Type B pancreatic cell (in vitro differentiated cells): ENCODE measurements around the gene GORASP1. TPM values are rescaled to one million over a fixed set of nuclear protein-coding genes. Genes with fewer than 3 reads are reported as not detected.
"Not testable (repeated sequence)": the region's sequence is repeated elsewhere in the genome, so short reads cannot be mapped to it uniquely, and the experiment has no call there.

Experiments used
- DNase-seq: peaks from one replicate; pipeline ENCODE4 v3.0.0; 2021; ENCODE audit warnings: mixed read lengths; ENCODE audit not compliant: unreplicated experiment; ENCODE audit errors: extremely low spot score
- H3K27ac Mint-ChIP-seq: 2 replicates; pipeline ENCODE4 v1.8.0; 2021; ENCODE audit warnings: mild to moderate bottlenecking, mixed read lengths
- H3K27me3 Mint-ChIP-seq: 2 replicates; pipeline ENCODE4 v1.8.0; 2021; ENCODE audit warnings: mixed read lengths
- H3K36me3 Mint-ChIP-seq: 2 replicates; pipeline ENCODE4 v1.8.0; 2021; ENCODE audit warnings: mixed read lengths
- H3K4me1 Mint-ChIP-seq: one replicate; pipeline ENCODE4 v1.8.0; 2021; ENCODE audit warnings: mixed read lengths; ENCODE audit not compliant: unreplicated experiment
- H3K4me3 Mint-ChIP-seq: 2 replicates; pipeline ENCODE4 v1.8.0; 2021; ENCODE audit warnings: mild to moderate bottlenecking, mixed read lengths
- H3K9me3 Mint-ChIP-seq: 2 replicates; pipeline ENCODE4 v1.8.0; 2021; ENCODE audit warnings: mixed read lengths
- total RNA-seq: library from RNA; stranded (reverse); gene quantifications from 2 replicates; pipeline ENCODE4 v1.2.1, GENCODE V29; 2021; ENCODE audit warnings: low replicate concordance
- TF ChIP-seq, protein P1 (sequence below): fragments of 200-600 bp; sonication (generic); conservative IDR thresholded peaks from 2 replicates; pipeline ENCODE4 v1.5.0; 2021; ENCODE audit warnings: antibody characterized with exemption, mild to moderate bottlenecking

Gene GORASP1
- total RNA-seq, 1 donor from 2014 or later: 76.5 TPM

DNA sequence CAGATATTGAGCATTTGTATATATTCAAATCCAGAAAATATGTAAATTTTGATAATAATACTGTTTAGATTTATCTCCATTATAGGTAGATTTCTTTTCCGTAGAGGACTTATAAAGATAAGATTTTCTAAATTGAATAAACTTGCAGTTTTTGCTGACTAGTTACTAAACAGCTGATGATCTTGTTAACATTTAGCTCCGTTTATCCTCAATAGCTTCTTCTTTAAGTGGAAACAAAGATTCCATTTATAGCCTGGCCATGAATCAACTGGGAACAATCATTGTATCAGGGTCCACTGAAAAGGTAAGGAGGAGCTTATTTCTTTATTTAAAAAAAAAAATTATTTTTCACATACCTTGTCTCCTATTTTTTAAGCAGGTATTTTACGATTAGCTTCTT, 38.9 kb downstream of the GORASP1 start:
- no peak for DNase-seq
- no peak overlapping the region for H3K4me3 Mint-ChIP-seq
- H3K27ac Mint-ChIP-seq: no peak overlapping the region
- H3K27me3 Mint-ChIP-seq: no peaks in the 10 kb centered on the region
- H3K9me3 Mint-ChIP-seq: no peaks in the 10 kb centered on the region
- peaks cover 8% of the 10 kb centered on the region for H3K4me1 Mint-ChIP-seq
- TF ChIP-seq, protein P1, sequence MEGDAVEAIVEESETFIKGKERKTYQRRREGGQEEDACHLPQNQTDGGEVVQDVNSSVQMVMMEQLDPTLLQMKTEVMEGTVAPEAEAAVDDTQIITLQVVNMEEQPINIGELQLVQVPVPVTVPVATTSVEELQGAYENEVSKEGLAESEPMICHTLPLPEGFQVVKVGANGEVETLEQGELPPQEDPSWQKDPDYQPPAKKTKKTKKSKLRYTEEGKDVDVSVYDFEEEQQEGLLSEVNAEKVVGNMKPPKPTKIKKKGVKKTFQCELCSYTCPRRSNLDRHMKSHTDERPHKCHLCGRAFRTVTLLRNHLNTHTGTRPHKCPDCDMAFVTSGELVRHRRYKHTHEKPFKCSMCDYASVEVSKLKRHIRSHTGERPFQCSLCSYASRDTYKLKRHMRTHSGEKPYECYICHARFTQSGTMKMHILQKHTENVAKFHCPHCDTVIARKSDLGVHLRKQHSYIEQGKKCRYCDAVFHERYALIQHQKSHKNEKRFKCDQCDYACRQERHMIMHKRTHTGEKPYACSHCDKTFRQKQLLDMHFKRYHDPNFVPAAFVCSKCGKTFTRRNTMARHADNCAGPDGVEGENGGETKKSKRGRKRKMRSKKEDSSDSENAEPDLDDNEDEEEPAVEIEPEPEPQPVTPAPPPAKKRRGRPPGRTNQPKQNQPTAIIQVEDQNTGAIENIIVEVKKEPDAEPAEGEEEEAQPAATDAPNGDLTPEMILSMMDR: no peak
- peaks cover 31% of the 10 kb centered on the region for H3K36me3 Mint-ChIP-seq

DNA sequence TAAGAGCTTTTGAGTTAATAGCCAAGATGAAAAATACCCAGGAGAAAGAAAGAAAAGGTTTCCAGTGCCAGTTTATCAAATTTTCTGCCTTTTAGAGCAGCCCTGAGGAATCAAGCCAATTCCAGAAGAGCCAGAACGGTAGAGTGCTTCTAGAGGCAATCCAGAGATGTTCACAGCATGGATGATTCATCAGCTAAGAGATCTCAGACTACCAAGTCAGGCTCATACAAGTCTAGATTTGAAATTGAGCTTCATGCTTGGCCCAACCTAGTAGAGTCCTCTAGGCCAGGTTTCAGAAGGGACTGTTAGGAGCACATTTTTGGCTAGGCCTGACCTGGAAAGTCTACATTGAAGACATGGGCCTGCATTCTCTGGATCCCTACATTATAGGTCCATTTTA, 40.1 kb downstream of the GORASP1 start:
- no peak overlapping the region for H3K27ac Mint-ChIP-seq
- H3K36me3 Mint-ChIP-seq: peaks cover 24% of the 10 kb centered on the region
- H3K4me1 Mint-ChIP-seq: peaks cover 11% of the 10 kb centered on the region
- DNase-seq: no peak
- H3K9me3 Mint-ChIP-seq: no peaks in the 10 kb centered on the region
- H3K27me3 Mint-ChIP-seq: no peaks in the 10 kb centered on the region
- TF ChIP-seq, protein P1: no peak
- H3K4me3 Mint-ChIP-seq: no peak overlapping the region

DNA sequence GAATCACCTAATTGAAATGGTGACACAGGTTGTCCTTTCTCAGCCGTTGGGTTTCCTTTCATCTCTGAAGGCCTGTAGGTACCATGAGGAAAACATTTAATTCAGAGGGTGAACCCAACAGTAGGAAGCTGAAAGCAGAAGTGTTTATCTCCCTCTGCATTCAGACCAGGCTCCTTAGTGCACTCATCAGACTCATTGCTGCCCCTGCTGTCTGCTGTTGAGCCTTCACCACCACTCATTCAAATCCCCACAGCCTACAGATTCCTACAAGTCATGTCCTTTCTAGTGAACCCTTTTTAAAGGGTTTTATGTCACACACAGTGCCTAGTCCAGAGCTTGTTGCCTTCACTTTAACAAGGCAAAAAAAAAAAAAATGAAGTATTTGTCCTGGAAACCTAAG, 42.2 kb downstream of the GORASP1 start:
- no peaks in the 10 kb centered on the region for H3K27me3 Mint-ChIP-seq
- no peaks in the 10 kb centered on the region for H3K9me3 Mint-ChIP-seq
- peaks cover 20% of the 10 kb centered on the region for H3K4me1 Mint-ChIP-seq
- TF ChIP-seq, protein P1: peak; percentile 61
- H3K4me3 Mint-ChIP-seq: no peak overlapping the region
- no peak overlapping the region for H3K27ac Mint-ChIP-seq
- no peak for DNase-seq
- peaks cover 20% of the 10 kb centered on the region for H3K36me3 Mint-ChIP-seq

DNA sequence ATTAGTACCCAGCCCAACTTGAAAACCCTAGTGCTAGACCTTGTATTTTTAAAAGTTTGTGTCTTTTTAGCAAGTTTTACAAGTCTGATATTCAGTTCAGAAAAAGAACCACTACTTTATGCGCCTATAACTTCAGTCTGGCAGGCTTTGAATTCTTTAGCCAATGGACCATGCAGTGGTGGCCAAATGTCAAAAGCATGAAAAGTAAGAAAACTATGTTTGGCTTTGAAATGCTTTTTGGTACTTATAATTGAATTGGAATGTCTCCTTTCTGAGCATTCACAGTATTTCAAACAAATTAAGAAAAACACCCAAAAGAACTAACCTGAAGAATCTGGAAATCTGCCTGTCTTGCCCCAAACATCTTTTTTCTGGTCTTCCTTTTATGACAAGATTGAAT, 42.8 kb downstream of the GORASP1 start:
- peaks cover 20% of the 10 kb centered on the region for H3K4me1 Mint-ChIP-seq
- no peak overlapping the region for H3K27ac Mint-ChIP-seq
- H3K36me3 Mint-ChIP-seq: peaks cover 19% of the 10 kb centered on the region
- no peaks in the 10 kb centered on the region for H3K27me3 Mint-ChIP-seq
- TF ChIP-seq, protein P1: no peak
- H3K4me3 Mint-ChIP-seq: no peak overlapping the region
- no peaks in the 10 kb centered on the region for H3K9me3 Mint-ChIP-seq
- DNase-seq: no peak

DNA sequence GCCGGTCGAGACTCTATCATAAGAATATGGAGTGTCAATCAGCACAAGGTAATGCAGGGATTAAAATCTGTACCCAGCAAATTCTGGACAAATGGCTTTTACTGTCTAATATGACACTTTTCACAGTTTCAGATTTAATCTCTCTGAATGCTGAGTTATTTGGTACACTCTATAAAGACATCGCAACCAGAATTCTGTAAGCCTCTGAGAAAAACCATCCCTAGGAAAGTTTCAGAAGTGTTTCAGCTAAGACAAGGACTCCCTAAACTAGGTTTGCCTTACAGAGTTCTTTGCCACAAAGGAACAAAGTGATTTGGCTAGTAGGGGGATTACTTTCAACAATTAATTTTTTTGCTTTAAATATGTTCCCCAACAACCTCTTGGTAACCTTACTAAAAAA, 44.3 kb downstream of the GORASP1 start:
- H3K9me3 Mint-ChIP-seq: no peaks in the 10 kb centered on the region
- DNase-seq: no peak
- no peak overlapping the region for H3K4me3 Mint-ChIP-seq
- no peak overlapping the region for H3K27ac Mint-ChIP-seq
- TF ChIP-seq, protein P1: no peak
- peaks cover 19% of the 10 kb centered on the region for H3K36me3 Mint-ChIP-seq
- peaks cover 25% of the 10 kb centered on the region for H3K4me1 Mint-ChIP-seq
- H3K27me3 Mint-ChIP-seq: no peaks in the 10 kb centered on the region

DNA sequence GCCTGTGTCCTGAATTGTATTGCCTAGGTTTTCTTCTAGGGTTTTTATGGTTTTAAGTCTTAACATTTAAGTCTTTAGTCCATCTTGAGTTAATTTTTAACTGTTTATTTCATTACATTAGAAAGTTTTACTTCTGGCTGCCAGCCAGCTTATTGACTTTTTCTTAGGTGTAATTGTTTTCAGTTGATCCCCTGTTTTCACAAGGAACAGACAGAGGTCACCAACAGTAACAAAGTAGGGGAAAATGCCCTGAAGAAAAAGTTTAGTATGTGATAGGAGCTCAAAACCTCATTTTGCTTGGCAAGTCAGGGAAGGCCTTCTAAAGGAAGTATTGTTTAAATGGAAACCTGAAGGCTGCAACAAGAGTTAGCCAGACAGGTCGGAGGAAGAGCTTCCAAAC, 45.2 kb downstream of the GORASP1 start:
- no peak for DNase-seq
- no peak overlapping the region for H3K27ac Mint-ChIP-seq
- peaks cover 25% of the 10 kb centered on the region for H3K4me1 Mint-ChIP-seq
- peaks cover 16% of the 10 kb centered on the region for H3K36me3 Mint-ChIP-seq
- no peaks in the 10 kb centered on the region for H3K27me3 Mint-ChIP-seq
- H3K9me3 Mint-ChIP-seq: no peaks in the 10 kb centered on the region
- H3K4me3 Mint-ChIP-seq: no peak overlapping the region
- TF ChIP-seq, protein P1: no peak

DNA sequence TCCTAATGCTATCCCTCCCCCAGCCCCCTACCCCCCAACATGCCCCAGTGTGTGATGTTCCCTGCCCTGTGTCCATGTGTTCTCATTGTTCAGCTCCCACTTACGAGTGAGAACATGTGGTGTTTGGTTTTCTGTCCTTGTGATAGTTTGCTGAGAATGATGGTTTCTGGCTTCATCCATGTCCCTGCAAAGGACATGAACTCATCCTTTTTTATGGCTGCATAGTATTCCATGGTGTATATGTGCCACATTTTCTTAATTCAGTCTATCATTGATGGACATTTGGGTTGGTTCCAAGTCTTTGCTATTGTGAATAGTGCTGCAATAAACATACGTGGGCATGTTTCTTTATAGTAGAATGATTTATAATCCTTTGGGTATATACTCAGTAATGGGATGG, 46.2 kb downstream of the GORASP1 start:
- H3K4me3 Mint-ChIP-seq, DNase-seq, H3K9me3 Mint-ChIP-seq, H3K27ac Mint-ChIP-seq, H3K27me3 Mint-ChIP-seq: not testable (repeated sequence)
- peaks cover 16% of the 10 kb centered on the region for H3K36me3 Mint-ChIP-seq
- H3K4me1 Mint-ChIP-seq: peaks cover 29% of the 10 kb centered on the region
